Neural crest cell (in vitro differentiated cells): ENCODE measurements around the gene DUSP18. TPM values are rescaled to one million over a fixed set of nuclear protein-coding genes. Genes with fewer than 3 reads are reported as not detected.
A peak's percentile ranks its signal among the peaks of the same experiment; 100 is the strongest.
"Not testable (repeated sequence)": the region's sequence is repeated elsewhere in the genome, so short reads cannot be mapped to it uniquely, and the experiment has no call there.

Experiments
- DNase-seq: peaks from one replicate; pipeline ENCODE4 v3.0.0; 2021; ENCODE audit warnings: low read depth, mixed read lengths, low spot score
- H3K27ac Mint-ChIP-seq: one replicate; pipeline ENCODE4 v1.8.0; 2021; ENCODE audit warnings: mild to moderate bottlenecking, mixed read lengths; ENCODE audit not compliant: unreplicated experiment
- H3K27me3 Mint-ChIP-seq: 2 replicates; pipeline ENCODE4 v1.8.0; 2021; ENCODE audit warnings: low read depth, mild to moderate bottlenecking, mixed read lengths
- H3K36me3 Mint-ChIP-seq: 2 replicates; pipeline ENCODE4 v1.8.0; 2021; ENCODE audit warnings: low read depth, mild to moderate bottlenecking, mixed read lengths
- H3K4me1 Mint-ChIP-seq: 2 replicates; pipeline ENCODE4 v1.8.0; 2021; ENCODE audit warnings: mixed read lengths
- H3K4me3 Mint-ChIP-seq: one replicate; pipeline ENCODE4 v1.8.0; 2021; ENCODE audit warnings: mild to moderate bottlenecking, mixed read lengths
- H3K9me3 Mint-ChIP-seq: 2 replicates; pipeline ENCODE4 v1.8.0; 2021; ENCODE audit warnings: mixed read lengths
- CTCF ChIP-seq: fragments of 200-600 bp; sonication (generic); conservative IDR thresholded peaks from 2 replicates; pipeline ENCODE4 v1.5.0; 2021; ENCODE audit warnings: antibody characterized with exemption, mild to moderate bottlenecking
- total RNA-seq: library from RNA; stranded (reverse); gene quantifications from 2 replicates; pipeline ENCODE4 v1.2.1, GENCODE V29; 2021

Gene DUSP18
- total RNA-seq, 1 donor from 2014 or later = 8.1 TPM

GRCh38 chr22:30637701-30638114, 30.0 kb downstream of the DUSP18 start:
- Mint-ChIP-seq H3K27ac (no peak overlapping the region), H3K4me3 (peak overlapping the region; percentile 64), H3K36me3 (no peaks in the 10 kb centered on the region)

GRCh38 chr22:30636226-30637077, 31.2 kb downstream of the DUSP18 start:
- peaks cover 23% of the 10 kb centered on the region for H3K4me1 Mint-ChIP-seq
- no peak for DNase-seq
- H3K4me3 Mint-ChIP-seq = peak overlapping the region; percentile 83
- H3K9me3 Mint-ChIP-seq = no peaks in the 10 kb centered on the region
- H3K27ac Mint-ChIP-seq = peak overlapping the region; percentile 63
- H3K27me3 Mint-ChIP-seq = no peaks in the 10 kb centered on the region
- no peak for TF ChIP-seq CTCF
- no peaks in the 10 kb centered on the region for H3K36me3 Mint-ChIP-seq

More at GRCh38 chr22:30637701-30638114, 30.0 kb downstream of the DUSP18 start:
- TF ChIP-seq CTCF = no peak
- Mint-ChIP-seq H3K27me3 (no peaks in the 10 kb centered on the region), H3K4me1 (peaks cover 23% of the 10 kb centered on the region), H3K9me3 (no peaks in the 10 kb centered on the region)
- no peak for DNase-seq

GRCh38 chr22:30635273-30636225, 32.1 kb downstream of the DUSP18 start, which contains the start of gene SLC35E4:
SLC35E4 (plus strand) TSS chr22:30635781; CDS start chr22:30636451, 670 bp downstream.
- no peaks in the 10 kb centered on the region for H3K36me3 Mint-ChIP-seq
- no peaks in the 10 kb centered on the region for H3K27me3 Mint-ChIP-seq
- DNase-seq = peak; percentile 95
- no peak for TF ChIP-seq CTCF
- peaks cover 23% of the 10 kb centered on the region for H3K4me1 Mint-ChIP-seq
- H3K4me3 Mint-ChIP-seq = peak within 1 kb of the TSS; percentile 89
- peak within 1 kb of the TSS; percentile 63 for H3K27ac Mint-ChIP-seq
- H3K9me3 Mint-ChIP-seq = peaks cover 2% of the 10 kb centered on the region

- H3K27me3 Mint-ChIP-seq = no peaks in the 10 kb centered on the region
- H3K9me3 Mint-ChIP-seq = peaks cover 2% of the 10 kb centered on the region
- H3K36me3 Mint-ChIP-seq = no peaks in the 10 kb centered on the region
- DNase-seq = peak; percentile 92
- peak; percentile 97 for TF ChIP-seq CTCF
- peaks cover 23% of the 10 kb centered on the region for H3K4me1 Mint-ChIP-seq
- H3K27ac Mint-ChIP-seq = peak overlapping the region; percentile 9
- H3K4me3 Mint-ChIP-seq = peak overlapping the region; percentile 89
Observed at GRCh38 chr22:30634471-30635233, 33.0 kb downstream of the DUSP18 start.

GRCh38 chr22:30631469-30631868, 36.2 kb downstream of the DUSP18 start:
- not testable (repeated sequence) for H3K27me3 Mint-ChIP-seq, H3K4me3 Mint-ChIP-seq, H3K9me3 Mint-ChIP-seq, H3K27ac Mint-ChIP-seq, H3K36me3 Mint-ChIP-seq, DNase-seq
- H3K4me1 Mint-ChIP-seq = peaks cover 15% of the 10 kb centered on the region
